OCI-LY3 (cell line): Measurements from ENCODE around the gene ASTN2.

ENCODE experiments used
- CTCF ChIP-seq: fragments of 200-600, 300-600 bp; sonication (generic); IDR thresholded peaks from 2 replicates; pipeline ENCODE4 v1.5.1; 2014; ENCODE audit warnings: antibody characterized with exemption, low read length, low read depth
- EZH2phosphoT487 ChIP-seq: fragments of 200-600 bp; shearing (Covaris generic); IDR thresholded peaks from 2 replicates; pipeline ENCODE4 v1.6.1; 2018; ENCODE audit warnings: antibody characterized with exemption, mixed run types, low read depth

DNA sequence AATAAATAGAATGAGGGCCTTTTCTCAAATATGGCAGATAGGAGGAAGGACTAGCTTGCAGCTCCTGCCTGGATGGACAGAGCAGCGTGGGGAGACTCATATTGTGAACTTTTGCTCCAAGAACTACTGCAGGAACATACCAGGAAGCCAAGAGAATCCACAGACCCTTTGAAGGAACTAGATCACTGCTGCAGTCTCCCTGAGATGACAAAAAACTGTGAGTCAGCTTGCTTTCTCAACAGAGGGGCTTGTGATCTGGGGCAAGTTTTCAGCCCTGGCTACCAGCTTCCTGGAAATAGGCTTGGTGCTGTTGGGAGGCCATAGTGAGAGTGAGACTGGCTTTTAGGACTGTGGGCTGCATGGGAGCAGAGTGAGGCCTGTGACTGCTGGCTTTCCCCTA is 898.4 kb downstream of the ASTN2 start:
- no peak for TF ChIP-seq CTCF
- TF ChIP-seq EZH2phosphoT487, result no peak
